Activated CD4-positive, alpha-beta T cell treated with anti-CD3 and anti-CD28 coated beads, Interleukin-2, amount 10 ng/mL, durations not matched to agents 7 days and 5 days (primary cell): ENCODE results near the gene PLXDC2. TPM values are rescaled to one million over a fixed set of nuclear protein-coding genes. Genes with fewer than 3 reads are reported as not detected.

Experiments
- CTCF ChIA-PET: fragments of 350-600 bp; sonication (Branson Sonifier 250); formaldehyde crosslinking; loops from one replicate; lab custom pipeline; 2021; ENCODE audit warnings: antibody characterized with exemption; lab: Charles Lee
- POLR2A ChIA-PET: fragments of 350-600 bp; sonication (Branson Sonifier 250); formaldehyde crosslinking; loops from one replicate; lab custom pipeline; 2021; ENCODE audit warnings: antibody characterized with exemption; lab: Charles Lee
- DNase-seq: peaks from one replicate; pipeline ENCODE4 v3.0.0-alpha.2; 2020
- H3K27ac Mint-ChIP-seq: one replicate; pipeline ENCODE4 v1.8.0; 2021; ENCODE audit warnings: mild to moderate bottlenecking, moderate library complexity, mixed read lengths
- H3K27me3 Mint-ChIP-seq: one replicate; pipeline ENCODE4 v1.8.0; 2021; ENCODE audit warnings: mixed read lengths
- H3K36me3 Mint-ChIP-seq: one replicate; pipeline ENCODE4 v1.8.0; 2021; ENCODE audit warnings: low read depth, mixed read lengths
- H3K4me1 Mint-ChIP-seq: one replicate; pipeline ENCODE4 v1.8.0; 2021; ENCODE audit warnings: mixed read lengths
- H3K4me3 Mint-ChIP-seq: one replicate; pipeline ENCODE4 v1.8.0; 2021; ENCODE audit warnings: mild to moderate bottlenecking, moderate library complexity, mixed read lengths
- H3K9me3 Mint-ChIP-seq: one replicate; pipeline ENCODE4 v1.8.0; 2021; ENCODE audit warnings: mixed read lengths
- total RNA-seq, 2 experiments: library from RNA; stranded (reverse); gene quantifications; one replicate each; pipeline ENCODE4 v1.2.3, GENCODE V29; 2021

Gene PLXDC2
- total RNA-seq, 2 experiments from 2014 or later, result not detected

DNA sequence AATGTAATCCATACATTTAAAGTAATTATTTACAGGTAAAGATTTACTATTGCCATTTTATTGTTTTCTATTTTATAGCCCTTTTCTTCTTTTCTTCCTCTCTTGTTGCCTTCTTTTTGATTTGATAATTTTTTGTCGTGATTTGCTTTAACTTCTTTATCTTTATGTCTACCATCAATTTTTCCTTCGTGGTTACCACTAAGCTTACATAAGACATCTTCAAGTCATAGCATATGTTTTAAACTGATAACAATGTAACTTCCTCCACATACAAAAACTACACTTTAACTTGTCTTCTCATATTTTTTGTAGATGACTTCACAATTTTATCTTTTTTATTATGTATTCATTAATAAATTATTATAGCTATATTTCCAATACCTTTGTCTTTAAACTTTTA lies 316.6 kb downstream of the PLXDC2 start:
- no peak overlapping the region for H3K27ac Mint-ChIP-seq
- no peak for DNase-seq
- peaks cover 20% of the 10 kb centered on the region for H3K9me3 Mint-ChIP-seq
- no peaks in the 10 kb centered on the region for H3K36me3 Mint-ChIP-seq
- no peak overlapping the region for H3K4me3 Mint-ChIP-seq
- ChIA-PET CTCF (no interaction called here), POLR2A (no interaction called here)
- no peaks in the 10 kb centered on the region for H3K27me3 Mint-ChIP-seq
- H3K4me1 Mint-ChIP-seq, result no peaks in the 10 kb centered on the region

- no peaks in the 10 kb centered on the region for H3K27me3 Mint-ChIP-seq
- ChIA-PET POLR2A (no interaction called here), CTCF (no interaction called here)
- DNase-seq, result no peak
- no peaks in the 10 kb centered on the region for H3K4me1 Mint-ChIP-seq
- H3K9me3 Mint-ChIP-seq, result peaks cover 18% of the 10 kb centered on the region
- no peak overlapping the region for H3K27ac Mint-ChIP-seq
- no peaks in the 10 kb centered on the region for H3K36me3 Mint-ChIP-seq
- no peak overlapping the region for H3K4me3 Mint-ChIP-seq
Measured at GRCh38 chr10:20133669-20134189, 317.5 kb downstream of the PLXDC2 start.

DNA sequence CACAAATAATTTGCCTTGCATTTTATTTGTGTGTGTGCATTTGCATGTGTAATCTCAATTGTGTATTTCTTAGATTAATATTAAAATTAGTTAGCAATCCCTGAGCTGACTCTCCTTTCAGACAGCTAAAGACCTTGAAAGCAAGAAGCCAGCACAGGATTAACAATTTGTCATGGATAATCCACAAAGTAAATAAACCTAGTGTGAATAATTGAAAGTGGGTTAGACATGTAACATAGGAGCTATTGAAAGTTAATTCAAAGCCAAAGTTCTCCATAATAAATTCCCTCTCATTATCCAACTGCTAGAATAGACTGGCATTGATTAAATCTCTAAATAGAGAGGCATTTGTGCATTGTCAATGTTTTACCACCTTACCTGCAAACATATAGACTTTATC lies 326.1 kb downstream of the PLXDC2 start:
- Mint-ChIP-seq H3K9me3 (peaks cover 4% of the 10 kb centered on the region), H3K36me3 (no peaks in the 10 kb centered on the region), H3K4me1 (no peaks in the 10 kb centered on the region), H3K27me3 (no peaks in the 10 kb centered on the region), H3K27ac (no peak overlapping the region), H3K4me3 (no peak overlapping the region)
- POLR2A ChIA-PET, result no interaction called here
- DNase-seq, result no peak
- CTCF ChIA-PET, result no interaction called here

DNA sequence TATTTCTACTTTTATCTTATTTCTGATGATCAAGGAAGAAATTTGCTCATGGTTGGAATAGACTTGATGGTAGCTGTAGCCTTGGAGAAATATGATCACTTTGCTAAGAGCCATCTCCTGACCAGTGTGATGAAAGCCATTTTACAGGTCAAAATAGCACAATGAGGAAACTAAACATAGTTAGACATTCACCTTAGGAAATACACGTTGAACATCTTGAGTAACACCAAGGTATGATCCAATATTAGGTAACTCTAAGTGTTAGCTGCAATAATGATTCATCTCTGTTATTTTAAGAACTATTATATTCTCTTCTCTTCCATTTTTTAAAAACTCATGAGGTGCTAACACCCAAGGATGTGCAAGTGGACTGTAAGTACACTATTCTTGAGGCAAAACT lies 328.0 kb downstream of the PLXDC2 start:
- ChIA-PET POLR2A (no interaction called here), CTCF (no interaction called here)
- no peaks in the 10 kb centered on the region for H3K9me3 Mint-ChIP-seq
- H3K4me3 Mint-ChIP-seq, result no peak overlapping the region
- H3K27ac Mint-ChIP-seq, result no peak overlapping the region
- no peaks in the 10 kb centered on the region for H3K4me1 Mint-ChIP-seq
- H3K27me3 Mint-ChIP-seq, result no peaks in the 10 kb centered on the region
- no peaks in the 10 kb centered on the region for H3K36me3 Mint-ChIP-seq
- no peak for DNase-seq

GRCh38 chr10:20146004-20146403 lies 329.8 kb downstream of the PLXDC2 start:
- no peak overlapping the region for H3K27ac Mint-ChIP-seq
- no peaks in the 10 kb centered on the region for H3K9me3 Mint-ChIP-seq
- CTCF ChIA-PET, result no interaction called here
- no peak for DNase-seq
- POLR2A ChIA-PET, result no interaction called here
- H3K4me1 Mint-ChIP-seq, result no peaks in the 10 kb centered on the region
- no peaks in the 10 kb centered on the region for H3K27me3 Mint-ChIP-seq
- H3K36me3 Mint-ChIP-seq, result no peaks in the 10 kb centered on the region
- H3K4me3 Mint-ChIP-seq, result no peak overlapping the region

DNA sequence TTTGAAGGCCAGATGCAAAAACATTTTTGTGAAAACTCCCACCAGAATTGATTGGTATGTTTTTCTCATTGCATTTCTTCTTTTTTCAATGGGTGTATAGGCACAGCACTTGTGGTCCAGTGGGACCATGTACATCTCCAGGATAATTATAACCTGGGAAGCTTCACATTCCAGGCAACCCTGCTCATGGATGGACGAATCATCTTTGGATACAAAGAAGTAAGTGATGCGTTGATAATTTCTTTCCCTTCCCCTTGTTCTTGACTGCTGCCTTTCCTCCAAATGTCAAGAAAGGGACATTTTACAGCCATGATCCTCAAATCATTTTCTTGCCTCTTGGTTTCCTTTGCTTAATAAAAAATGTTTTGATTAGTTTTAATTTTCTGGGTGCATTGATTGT lies 331.5 kb downstream of the PLXDC2 start:
- no peak overlapping the region for H3K4me3 Mint-ChIP-seq
- H3K36me3 Mint-ChIP-seq, result no peaks in the 10 kb centered on the region
- ChIA-PET POLR2A (no interaction called here), CTCF (no interaction called here)
- H3K27me3 Mint-ChIP-seq, result no peaks in the 10 kb centered on the region
- H3K27ac Mint-ChIP-seq, result no peak overlapping the region
- no peak for DNase-seq
- H3K9me3 Mint-ChIP-seq, result no peaks in the 10 kb centered on the region
- no peaks in the 10 kb centered on the region for H3K4me1 Mint-ChIP-seq

DNA sequence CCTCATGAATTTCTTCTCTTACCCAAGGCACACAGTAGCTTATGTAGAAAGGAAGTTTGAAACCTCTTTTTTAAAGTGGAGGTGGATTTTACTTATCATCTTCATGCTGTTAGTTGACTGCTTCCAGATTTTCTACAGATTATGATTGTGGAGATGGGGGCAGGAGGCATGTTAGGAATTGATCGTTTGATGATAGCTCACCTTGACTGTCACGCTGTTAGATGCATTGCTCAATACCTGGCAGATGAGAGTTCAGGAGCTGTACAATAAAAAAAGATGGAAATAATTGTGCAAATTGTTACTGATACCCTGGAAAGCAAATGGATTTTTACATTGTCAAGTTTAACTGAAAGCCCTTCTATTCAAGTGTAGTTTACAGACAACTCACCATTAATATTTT lies 340.3 kb downstream of the PLXDC2 start:
- H3K4me3 Mint-ChIP-seq, result no peak overlapping the region
- peaks cover 3% of the 10 kb centered on the region for H3K9me3 Mint-ChIP-seq
- POLR2A ChIA-PET, result no interaction called here
- H3K4me1 Mint-ChIP-seq, result no peaks in the 10 kb centered on the region
- no peak overlapping the region for H3K27ac Mint-ChIP-seq
- CTCF ChIA-PET, result no interaction called here
- no peak for DNase-seq
- no peaks in the 10 kb centered on the region for H3K27me3 Mint-ChIP-seq
- H3K36me3 Mint-ChIP-seq, result no peaks in the 10 kb centered on the region

- Mint-ChIP-seq H3K27ac (no peak overlapping the region), H3K36me3 (no peaks in the 10 kb centered on the region), H3K4me1 (no peaks in the 10 kb centered on the region), H3K4me3 (no peak overlapping the region), H3K27me3 (no peaks in the 10 kb centered on the region), H3K9me3 (peaks cover 3% of the 10 kb centered on the region)
- ChIA-PET POLR2A (no interaction called here), CTCF (no interaction called here)
- no peak for DNase-seq
Measured at GRCh38 chr10:20157314-20157713, 341.1 kb downstream of the PLXDC2 start.

DNA sequence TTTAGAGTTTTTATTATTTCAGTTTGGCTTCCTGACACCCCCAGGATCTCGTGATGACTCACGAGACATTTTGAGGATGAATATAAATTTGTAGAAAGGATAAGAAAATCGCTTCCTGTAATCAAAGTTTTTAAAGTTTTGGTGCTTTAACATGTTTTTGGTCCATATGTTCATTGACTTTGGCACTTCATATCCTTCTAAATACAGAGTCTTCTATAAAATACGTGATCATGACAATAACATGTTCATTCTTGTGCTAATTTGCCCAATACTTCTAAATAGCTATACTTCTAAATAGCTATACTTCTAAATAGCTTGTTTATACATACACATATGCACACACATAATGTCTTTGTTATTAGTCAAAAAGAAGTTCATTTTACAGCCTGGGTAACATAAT lies 341.9 kb downstream of the PLXDC2 start:
- Mint-ChIP-seq H3K36me3 (no peaks in the 10 kb centered on the region), H3K27ac (no peak overlapping the region), H3K4me1 (no peaks in the 10 kb centered on the region), H3K27me3 (no peaks in the 10 kb centered on the region), H3K4me3 (no peak overlapping the region), H3K9me3 (peaks cover 3% of the 10 kb centered on the region)
- POLR2A ChIA-PET, result no interaction called here
- CTCF ChIA-PET, result no interaction called here
- no peak for DNase-seq

- Mint-ChIP-seq H3K4me3 (no peak overlapping the region), H3K9me3 (no peaks in the 10 kb centered on the region), H3K36me3 (no peaks in the 10 kb centered on the region), H3K27me3 (no peaks in the 10 kb centered on the region), H3K4me1 (no peaks in the 10 kb centered on the region), H3K27ac (no peak overlapping the region)
- DNase-seq, result no peak
- CTCF ChIA-PET, result interaction anchor here (0.6 kb wide), 1 partner anchor 16 kb away, joined by 3 read pairs; no protein-coding TSS in a partner anchor
- POLR2A ChIA-PET, result no interaction called here
Measured at GRCh38 chr10:20162123-20162522, 345.9 kb downstream of the PLXDC2 start.

- Mint-ChIP-seq H3K4me3 (no peak overlapping the region), H3K27ac (no peak overlapping the region), H3K9me3 (no peaks in the 10 kb centered on the region), H3K36me3 (no peaks in the 10 kb centered on the region), H3K27me3 (no peaks in the 10 kb centered on the region), H3K4me1 (no peaks in the 10 kb centered on the region)
- CTCF ChIA-PET, result no interaction called here
- no peak for DNase-seq
- POLR2A ChIA-PET, result no interaction called here
Measured at GRCh38 chr10:20166096-20166675, 350.0 kb downstream of the PLXDC2 start.

- Mint-ChIP-seq H3K36me3 (no peaks in the 10 kb centered on the region), H3K4me1 (no peaks in the 10 kb centered on the region), H3K27ac (no peak overlapping the region), H3K9me3 (no peaks in the 10 kb centered on the region), H3K4me3 (no peak overlapping the region), H3K27me3 (no peaks in the 10 kb centered on the region)
- POLR2A ChIA-PET, result no interaction called here
- CTCF ChIA-PET, result no interaction called here
- DNase-seq, result no peak
Measured at GRCh38 chr10:20170661-20171060, 354.4 kb downstream of the PLXDC2 start.

DNA sequence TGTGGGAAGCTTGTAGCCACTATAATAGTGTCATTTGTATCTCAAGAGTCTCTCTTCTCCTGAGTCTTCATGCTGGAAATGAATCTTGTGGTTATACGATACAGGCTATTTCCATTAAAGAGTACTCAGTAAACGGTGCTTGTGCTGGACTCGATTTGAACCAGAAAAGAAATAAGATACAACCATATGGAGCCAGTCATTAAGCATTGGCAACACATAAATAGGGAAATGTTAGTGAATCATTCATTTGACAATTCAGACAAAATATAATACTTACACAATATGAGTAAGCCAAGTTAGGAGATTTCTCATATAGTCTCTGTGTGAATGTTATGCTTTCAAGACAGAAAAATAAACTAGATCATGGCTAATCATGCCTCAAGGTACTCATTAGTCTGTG lies 356.8 kb downstream of the PLXDC2 start:
- no peaks in the 10 kb centered on the region for H3K36me3 Mint-ChIP-seq
- DNase-seq, result no peak
- H3K27ac Mint-ChIP-seq, result no peak overlapping the region
- no peaks in the 10 kb centered on the region for H3K27me3 Mint-ChIP-seq
- H3K9me3 Mint-ChIP-seq, result no peaks in the 10 kb centered on the region
- H3K4me1 Mint-ChIP-seq, result no peaks in the 10 kb centered on the region
- ChIA-PET CTCF (no interaction called here), POLR2A (no interaction called here)
- H3K4me3 Mint-ChIP-seq, result no peak overlapping the region

- Mint-ChIP-seq H3K9me3 (no peaks in the 10 kb centered on the region), H3K27ac (no peak overlapping the region), H3K36me3 (no peaks in the 10 kb centered on the region), H3K4me3 (no peak overlapping the region), H3K4me1 (no peaks in the 10 kb centered on the region), H3K27me3 (no peaks in the 10 kb centered on the region)
- ChIA-PET POLR2A (no interaction called here), CTCF (no interaction called here)
- DNase-seq, result no peak
Measured at GRCh38 chr10:20175719-20176118, 359.5 kb downstream of the PLXDC2 start.
